ENCODE results near the gene RPRD2.
"Not testable (repeated sequence)": the region's sequence is repeated elsewhere in the genome, so short reads cannot be mapped to it uniquely, and the experiment has no call there.

The RPRD2 gene

GRCh38 chr1:150389650-150390049, 25.7 kb downstream of the RPRD2 start:
- DNase-seq = no peak

- no peak for DNase-seq
Measured at GRCh38 chr1:150392627-150393026, 28.7 kb downstream of the RPRD2 start.

- DNase-seq = not testable (repeated sequence)
Measured at GRCh38 chr1:150395115-150395514, 31.2 kb downstream of the RPRD2 start.

GRCh38 chr1:150397392-150398032, 33.6 kb downstream of the RPRD2 start:
- no peak for DNase-seq

- DNase-seq = no peak
Measured at GRCh38 chr1:150404465-150404864, 40.5 kb downstream of the RPRD2 start.

GRCh38 chr1:150405660-150406059, 41.7 kb downstream of the RPRD2 start:
- DNase-seq = no peak

GRCh38 chr1:150406483-150406882, 42.5 kb downstream of the RPRD2 start:
- DNase-seq = no peak

- DNase-seq = no peak
Measured at GRCh38 chr1:150407330-150407729, 43.4 kb downstream of the RPRD2 start.

GRCh38 chr1:150408800-150409199, 44.9 kb downstream of the RPRD2 start:
- DNase-seq = no peak

GRCh38 chr1:150409504-150410362, 45.8 kb downstream of the RPRD2 start:
- DNase-seq = no peak

GRCh38 chr1:150410582-150411101, 46.7 kb downstream of the RPRD2 start:
- no peak for DNase-seq

GRCh38 chr1:150414592-150414991, 50.6 kb downstream of the RPRD2 start:
- no peak for DNase-seq

GRCh38 chr1:150415800-150416199, 51.9 kb downstream of the RPRD2 start:
- DNase-seq = no peak

- no peak for DNase-seq
Measured at GRCh38 chr1:150420560-150421265, 56.8 kb downstream of the RPRD2 start.

- DNase-seq = no peak
Measured at GRCh38 chr1:150422541-150422940, 58.6 kb downstream of the RPRD2 start.

GRCh38 chr1:150429805-150430204, 65.9 kb downstream of the RPRD2 start:
- DNase-seq = peak in 2 of 3 experiments; percentile 0 to 9

GRCh38 chr1:150441121-150441520, 77.2 kb downstream of the RPRD2 start:
- DNase-seq = no peak

- DNase-seq = no peak
Measured at GRCh38 chr1:150444232-150444631, 80.3 kb downstream of the RPRD2 start.

- DNase-seq = no peak
Measured at GRCh38 chr1:150456146-150456647, 92.2 kb downstream of the RPRD2 start.

- peak; percentile 47 to 89 (median 81) for DNase-seq
Measured at GRCh38 chr1:150464422-150464826, 100.5 kb downstream of the RPRD2 start.

- no peak for DNase-seq
Measured at GRCh38 chr1:150466964-150467363, 103.0 kb downstream of the RPRD2 start.

GRCh38 chr1:150469291-150469690, 105.3 kb downstream of the RPRD2 start:
- DNase-seq = no peak

GRCh38 chr1:150472601-150473200, 108.8 kb downstream of the RPRD2 start:
- DNase-seq = no peak
